HG02840 (cell line): ENCODE measurements around the gene CHTOP.

ENCODE experiments used
- ATAC-seq: cut with Tn5 transposase; IDR thresholded peaks from one replicate; pipeline ENCODE4 v1.9.1; 2021; ENCODE audit warnings: mild to moderate bottlenecking, moderate library complexity, moderate number of reproducible peaks; ENCODE audit not compliant: unreplicated experiment, low FRiP score

Gene CHTOP

GRCh38 chr1:153683854-153684253 lies 50.0 kb downstream of the CHTOP start:
- no peak for ATAC-seq

- ATAC-seq: no peak
Measured at GRCh38 chr1:153684892-153685291, 51.0 kb downstream of the CHTOP start.

- ATAC-seq: no peak
Measured at GRCh38 chr1:153685544-153686340, 51.9 kb downstream of the CHTOP start.

- no peak for ATAC-seq
Measured at GRCh38 chr1:153687346-153688125, 53.7 kb downstream of the CHTOP start.

- no peak for ATAC-seq
Measured at GRCh38 chr1:153688276-153688675, 54.4 kb downstream of the CHTOP start.

- no peak for ATAC-seq
Measured at GRCh38 chr1:153688736-153689328, 55.0 kb downstream of the CHTOP start.

GRCh38 chr1:153693466-153693865 lies 59.6 kb downstream of the CHTOP start:
- ATAC-seq: no peak
